Tibial nerve (tissue), 4 donors: Measurements from ENCODE around the gene ERICH3. TPM values are rescaled to one million over a fixed set of nuclear protein-coding genes. Genes with fewer than 3 reads are reported as not detected.

Experiments
- DNase-seq, 2 donors: peaks; one replicate each; pipeline ENCODE4 v3.0.0-alpha.2; 2019; ENCODE audit warnings: low spot score in 2 of 2
- H3K27ac ChIP-seq, 4 donors: fragments of 200-600 bp; sonication (generic) in 3 of 4; one replicate each; pipeline ENCODE4 v1.5.1; 2017 to 2019; ENCODE audit warnings: mild to moderate bottlenecking in 1 of 4
- H3K27me3 ChIP-seq, 2 donors: fragments of 200-600 bp; sonication (generic) in 1 of 2; one replicate each; pipeline versions ENCODE4 v1.5.1 to v1.6.0; 2017 to 2019
- H3K36me3 ChIP-seq, 3 donors: fragments of 200-600 bp; sonication (generic); one replicate each; pipeline ENCODE4 v1.5.1; 2018 to 2019
- H3K4me1 ChIP-seq, 4 donors: fragments of 200-600 bp; sonication (generic) in 3 of 4; one replicate each; pipeline ENCODE4 v1.5.1; 2017 to 2019
- H3K4me3 ChIP-seq, 4 donors: fragments of 200-600 bp; sonication (generic) in 3 of 4; one replicate each; pipeline ENCODE4 v1.5.1; 2017 to 2019; ENCODE audit warnings: mild to moderate bottlenecking in 1 of 4, moderate library complexity in 1 of 4
- H3K9me3 ChIP-seq, 4 donors: fragments of 200-600 bp; sonication (generic) in 3 of 4; one replicate each; pipeline ENCODE4 v1.5.1; 2017 to 2019
- CTCF ChIP-seq, 5 experiments: fragments of 200-600 bp in 3 of 5; fragments of 450-650 bp in 2 of 5; sonication (generic) in 3 of 5; IDR thresholded peaks; one replicate each; pipeline ENCODE4 v1.5.1; 2016 to 2019; ENCODE audit warnings: antibody characterized with exemption in 5 of 5, mild to moderate bottlenecking in 3 of 5, moderate library complexity in 2 of 5
- EP300 ChIP-seq, 2 donors: sonication (generic); formaldehyde crosslinking; IDR thresholded peaks; one replicate each; pipeline ENCODE4 v1.6.1; 2017; ENCODE audit warnings: antibody characterized with exemption in 2 of 2, mild to moderate bottlenecking in 1 of 2
- POLR2A ChIP-seq, 2 donors: fragments of 450-650 bp; IDR thresholded peaks; one replicate each; pipeline ENCODE4 v1.6.1; 2017; ENCODE audit warnings: antibody characterized with exemption in 2 of 2, mild to moderate bottlenecking in 2 of 2, moderate library complexity in 2 of 2
- WGBS, 2 donors: methylation state at CpG; one replicate each; pipeline ENCODE4 v1.1.5; 2018; 5-methylcytosine and 5-hydroxymethylcytosine counted together
- total RNA-seq, 4 donors: library from RNA; depleted of rRNA; stranded (reverse); fragments of >200 nt; gene quantifications; one replicate each; pipeline ENCODE4 v1.1.0, GENCODE V29; 2016

Gene ERICH3
- total RNA-seq, 4 donors from 2014 or later = 0.20 to 0.30 (median 0.21) TPM

GRCh38 chr1:74715236-74715502 is 41.6 kb upstream of the ERICH3 start:
- Histone ChIP-seq H3K27me3 (no peaks in the 10 kb centered on the region), H3K4me3 (no peak overlapping the region), H3K9me3 (no peaks in the 10 kb centered on the region), H3K4me1 (no peaks in the 10 kb centered on the region), H3K36me3 (peaks cover 0 to 92% (median 19%) of the 10 kb centered on the region in 3 donors), H3K27ac (no peak overlapping the region)
- WGBS, 2 donors = 62% methylated on average over 1 of the region's 1 CpG
- no peak for DNase-seq
- TF ChIP-seq POLR2A (IDR thresholded peaks at IDR 0.05) (no peak), EP300 (IDR thresholded peaks at IDR 0.05) (no peak), CTCF (IDR thresholded peaks at IDR 0.05) (no peak)

GRCh38 chr1:74714429-74715235 is 41.0 kb upstream of the ERICH3 start:
- TF ChIP-seq POLR2A (IDR thresholded peaks at IDR 0.05) (no peak), CTCF (IDR thresholded peaks at IDR 0.05) (no peak), EP300 (IDR thresholded peaks at IDR 0.05) (no peak)
- H3K36me3 ChIP-seq = peaks cover 0 to 90% (median 19%) of the 10 kb centered on the region in 3 donors
- 28 to 43% methylated on average over 1 of the region's 1 CpG for WGBS, 2 donors
- H3K27ac ChIP-seq = no peak overlapping the region
- H3K4me3 ChIP-seq = no peak overlapping the region
- no peaks in the 10 kb centered on the region for H3K27me3 ChIP-seq
- no peaks in the 10 kb centered on the region for H3K4me1 ChIP-seq
- H3K9me3 ChIP-seq = no peaks in the 10 kb centered on the region
- DNase-seq = no peak

DNA sequence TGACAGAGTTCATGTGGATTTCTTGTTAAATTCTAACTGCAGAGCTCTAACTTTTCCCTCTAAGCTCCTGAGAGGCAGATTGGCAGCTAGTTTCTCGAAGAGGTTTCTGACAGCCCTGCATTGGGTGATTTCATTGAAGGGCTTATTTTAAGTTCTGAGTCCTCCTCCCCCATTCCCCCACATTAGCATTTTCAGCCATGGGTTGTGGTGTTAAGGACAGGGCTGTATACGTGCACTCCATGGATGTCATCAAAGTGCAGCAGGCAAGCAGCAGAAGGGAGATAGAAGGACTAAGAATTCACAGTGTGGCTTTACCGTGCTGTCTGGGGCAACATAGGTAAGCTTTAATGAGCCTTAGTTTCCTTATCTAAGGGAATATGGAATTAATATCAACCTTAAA is 40.3 kb upstream of the ERICH3 start:
- WGBS, 2 donors = 77 to 89% methylated on average over 3 of the region's 3 CpGs
- TF ChIP-seq POLR2A (IDR thresholded peaks at IDR 0.05) (no peak), CTCF (IDR thresholded peaks at IDR 0.05) (no peak), EP300 (IDR thresholded peaks at IDR 0.05) (no peak)
- Histone ChIP-seq H3K9me3 (no peaks in the 10 kb centered on the region), H3K4me1 (no peaks in the 10 kb centered on the region), H3K27me3 (no peaks in the 10 kb centered on the region), H3K36me3 (peaks cover 0 to 89% (median 19%) of the 10 kb centered on the region in 3 donors), H3K27ac (no peak overlapping the region), H3K4me3 (no peak overlapping the region)
- no peak for DNase-seq

GRCh38 chr1:74712881-74713280 is 39.3 kb upstream of the ERICH3 start:
- TF ChIP-seq CTCF (IDR thresholded peaks at IDR 0.05) (no peak), EP300 (IDR thresholded peaks at IDR 0.05) (no peak), POLR2A (IDR thresholded peaks at IDR 0.05) (no peak)
- Histone ChIP-seq H3K9me3 (no peaks in the 10 kb centered on the region), H3K27me3 (no peaks in the 10 kb centered on the region), H3K4me1 (no peaks in the 10 kb centered on the region), H3K4me3 (no peak overlapping the region), H3K36me3 (peaks cover 0 to 90% (median 12%) of the 10 kb centered on the region in 3 donors), H3K27ac (no peak overlapping the region)
- DNase-seq = no peak
- 50 to 61% methylated on average over 1 of the region's 1 CpG for WGBS, 2 donors

DNA sequence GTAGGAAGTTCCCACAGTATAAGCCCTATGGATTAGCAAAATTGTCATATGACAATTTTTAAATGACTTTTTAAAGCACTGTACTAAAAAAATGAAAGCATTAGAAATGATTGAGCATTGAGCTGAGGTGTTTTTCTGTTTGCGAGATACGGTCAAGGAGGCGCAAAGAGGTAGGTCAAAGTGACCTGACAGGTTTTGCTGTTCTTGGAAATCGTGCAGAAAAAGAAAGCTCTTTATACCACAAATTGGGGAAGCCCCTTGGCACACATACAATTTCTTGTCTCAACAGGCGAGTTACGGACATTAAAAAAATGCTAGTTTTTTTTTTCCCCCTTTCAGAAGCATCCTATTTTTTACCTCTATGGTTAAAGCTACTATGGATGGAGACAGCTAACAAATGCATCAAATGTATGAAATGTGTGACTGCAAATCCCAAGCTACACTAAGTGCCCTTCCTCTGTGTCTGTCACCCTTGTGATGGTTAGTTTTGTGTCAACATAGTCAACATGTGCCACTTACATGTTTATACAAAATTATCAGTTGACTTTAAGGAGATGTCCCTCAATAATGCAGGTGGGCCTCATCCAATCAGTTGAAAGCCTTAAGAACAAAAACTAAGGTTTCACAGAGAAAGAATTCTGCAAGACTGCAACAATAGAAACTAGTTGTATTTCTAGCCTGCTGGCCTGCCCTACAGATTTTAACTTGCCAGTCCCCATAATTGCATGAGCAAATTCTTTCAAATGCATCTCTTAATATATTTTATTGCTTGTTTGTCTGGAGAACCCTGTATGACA is 30.0 kb upstream of the ERICH3 start:
- peaks cover 0 to 57% (median 0%) of the 10 kb centered on the region in 3 donors for H3K36me3 ChIP-seq
- no peaks in the 10 kb centered on the region for H3K4me1 ChIP-seq
- H3K27me3 ChIP-seq = no peaks in the 10 kb centered on the region
- H3K4me3 ChIP-seq = no peak overlapping the region
- DNase-seq = no peak
- 88 to 95% methylated on average over 6 of the region's 6 CpGs for WGBS, 2 donors
- H3K9me3 ChIP-seq = no peaks in the 10 kb centered on the region
- H3K27ac ChIP-seq = no peak overlapping the region
- TF ChIP-seq EP300 (IDR thresholded peaks at IDR 0.05) = no peak
- no peak for TF ChIP-seq POLR2A (IDR thresholded peaks at IDR 0.05)
- no peak for TF ChIP-seq CTCF (IDR thresholded peaks at IDR 0.05)
